ENCODE data around the gene LTN1. TPM values are rescaled to one million over a fixed set of nuclear protein-coding genes. Genes with fewer than 3 reads are reported as not detected.
"Not testable (repeated sequence)": the region's sequence is repeated elsewhere in the genome, so short reads cannot be mapped to it uniquely, and the experiment has no call there.

Gene LTN1
- total RNA-seq, 2 experiments from 2014 or later, result 25.5 to 26.2 TPM

DNA sequence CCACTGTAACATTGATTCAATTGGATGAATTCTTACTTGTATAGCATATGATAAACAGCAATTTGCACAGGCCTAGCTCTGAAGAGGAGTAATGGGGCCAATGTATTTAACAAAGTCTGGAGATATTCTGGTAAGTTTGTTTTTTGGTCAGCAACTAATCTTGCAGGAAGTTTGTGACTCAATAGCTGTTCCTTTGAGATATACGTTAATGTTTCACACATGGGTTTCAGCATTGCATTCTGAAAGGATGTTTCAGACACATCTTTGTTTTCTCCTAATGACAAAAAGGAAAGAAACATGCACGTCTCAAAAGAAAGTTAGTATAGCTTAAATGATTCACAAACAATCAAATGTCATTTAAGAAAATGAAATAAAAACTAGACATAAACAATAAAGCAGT is 49.0 kb downstream of the LTN1 start:
- ChIA-PET CTCF (no interaction called here), POLR2A (no interaction called here)

DNA sequence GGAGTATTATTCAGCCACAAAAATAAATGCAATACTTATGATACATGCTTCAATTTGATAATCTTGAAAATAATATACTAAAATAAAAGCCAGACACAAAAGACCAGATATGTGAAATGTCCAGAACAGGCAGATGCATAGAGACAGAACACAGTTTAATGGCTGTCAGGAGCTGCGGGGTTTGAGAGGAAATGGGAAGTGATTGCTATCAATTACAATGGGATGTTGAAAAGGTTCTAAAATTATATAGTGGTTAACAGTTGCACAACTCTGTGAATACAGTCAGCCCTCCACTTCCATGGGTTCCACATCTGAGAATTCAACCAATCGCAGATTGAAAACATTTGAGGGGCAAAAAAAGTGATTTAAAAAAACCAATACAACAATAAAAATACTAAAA is 54.0 kb downstream of the LTN1 start:
- CTCF ChIA-PET, result no interaction called here
- POLR2A ChIA-PET, result no interaction called here

DNA sequence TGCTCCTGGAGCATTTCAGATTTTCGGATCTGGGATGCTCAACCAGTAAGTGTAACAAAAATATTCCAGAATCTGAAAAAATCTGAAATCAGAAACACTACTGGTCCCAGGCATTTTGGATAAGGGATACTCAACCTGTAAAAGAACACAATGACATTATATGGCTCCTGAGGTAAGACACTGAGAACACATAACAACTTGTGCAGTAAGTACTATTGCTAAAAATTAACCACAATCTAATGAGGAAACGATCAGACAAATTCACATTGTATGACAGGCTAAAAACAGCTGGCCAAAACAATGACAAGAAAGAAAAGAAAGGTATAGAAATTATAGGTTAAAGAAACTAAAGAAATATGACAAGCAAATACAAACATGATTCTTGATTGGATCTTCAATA is 54.9 kb downstream of the LTN1 start:
- ChIA-PET CTCF (no interaction called here), POLR2A (no interaction called here)

DNA sequence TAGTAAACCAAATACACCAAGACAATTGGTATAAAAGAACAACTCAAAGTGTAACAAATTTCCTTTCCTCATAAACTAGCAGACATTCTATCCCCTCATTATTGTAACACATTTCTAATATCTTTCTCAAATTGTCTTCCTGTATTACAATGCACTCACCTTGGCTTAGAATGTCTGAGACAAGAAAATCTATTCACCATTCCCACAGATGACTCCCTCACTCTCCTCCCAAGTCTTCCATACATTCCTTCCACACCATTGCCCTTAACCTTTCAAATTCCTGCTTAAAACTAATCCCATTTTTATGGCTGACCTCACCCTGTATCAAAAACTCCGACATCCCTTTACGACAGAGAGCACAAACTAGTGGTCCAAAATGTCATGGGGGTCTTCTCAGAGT is 56.0 kb downstream of the LTN1 start:
- CTCF ChIA-PET, result no interaction called here
- POLR2A ChIA-PET, result no interaction called here

DNA sequence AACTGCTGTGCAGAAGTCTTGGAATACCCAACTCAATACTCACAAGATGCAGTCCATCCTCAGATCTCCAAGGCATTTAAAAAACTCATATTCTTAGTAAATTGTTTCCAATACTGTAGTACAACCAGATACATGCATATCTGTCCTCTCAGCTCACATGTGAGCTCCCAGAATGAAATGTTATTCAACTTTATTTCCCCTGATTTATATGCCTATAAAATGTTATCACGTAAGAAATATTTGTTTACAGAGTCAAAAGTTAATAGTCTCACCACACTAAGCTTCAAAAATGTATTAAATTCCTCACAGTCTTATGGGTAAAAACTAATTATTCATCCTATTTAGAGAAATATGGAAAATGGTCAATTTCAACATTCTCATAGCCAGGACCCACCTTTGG is 56.6 kb downstream of the LTN1 start:
- ChIA-PET CTCF (no interaction called here), POLR2A (no interaction called here)

DNA sequence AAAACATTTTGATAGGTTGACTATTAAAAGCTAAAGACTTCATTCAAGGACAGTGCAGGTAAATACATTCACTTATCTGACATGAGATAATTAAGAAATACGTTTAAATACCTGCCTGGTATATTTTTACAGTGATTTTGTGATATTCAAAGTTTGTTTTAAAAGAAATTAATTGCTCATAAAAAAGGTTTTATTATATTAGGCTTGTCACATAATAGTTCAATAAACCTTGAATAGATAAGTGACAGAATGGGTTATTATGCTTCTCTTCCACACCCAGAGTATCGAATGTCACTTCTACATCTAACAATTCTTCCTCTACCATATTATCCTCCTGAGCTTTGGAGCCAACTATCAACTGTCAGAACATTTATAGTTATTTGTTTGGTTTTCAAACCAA is 60.0 kb downstream of the LTN1 start:
- ChIA-PET CTCF (no interaction called here), POLR2A (interaction anchor here (0.9 to 1.3 kb wide), 2 partner anchors 10 to 107 kb away, joined by 3 read pairs; no protein-coding TSS in a partner anchor)

DNA sequence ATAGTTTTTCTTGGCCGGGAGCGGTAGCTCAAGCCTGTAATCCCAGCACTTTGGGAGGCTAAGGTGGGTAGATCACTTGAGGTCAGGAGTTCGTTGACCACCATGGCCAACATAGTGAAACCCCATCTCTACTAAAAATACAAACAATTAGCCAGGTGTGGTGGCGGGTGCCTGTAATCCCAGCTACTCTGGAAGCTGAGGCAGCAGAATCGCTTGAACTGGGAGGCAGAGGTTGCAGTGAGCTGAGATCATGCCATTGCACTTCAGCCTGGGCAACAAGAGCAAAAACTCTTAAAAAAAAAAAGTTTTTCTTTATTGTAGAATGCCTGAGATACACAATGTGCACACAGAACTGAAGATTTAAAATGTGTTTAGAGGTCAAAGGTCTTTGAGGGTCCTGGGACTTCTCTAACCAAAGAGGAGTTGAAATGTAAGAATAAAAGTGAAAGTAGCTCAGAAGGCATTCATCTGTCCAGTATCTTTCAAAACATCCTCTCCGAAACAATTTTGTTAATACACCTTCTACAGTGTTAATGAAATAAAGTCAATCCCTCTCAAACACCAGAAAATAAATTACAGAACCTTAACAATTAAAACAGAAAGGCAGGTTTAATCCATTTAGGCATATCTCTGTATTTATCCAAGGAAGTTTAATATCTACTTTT is 60.8 kb downstream of the LTN1 start:
- CTCF ChIA-PET, result not testable (repeated sequence)
- POLR2A ChIA-PET, result interaction anchor here (1.3 kb wide), 1 partner anchor 9 kb away, joined by 3 read pairs; no protein-coding TSS in a partner anchor

DNA sequence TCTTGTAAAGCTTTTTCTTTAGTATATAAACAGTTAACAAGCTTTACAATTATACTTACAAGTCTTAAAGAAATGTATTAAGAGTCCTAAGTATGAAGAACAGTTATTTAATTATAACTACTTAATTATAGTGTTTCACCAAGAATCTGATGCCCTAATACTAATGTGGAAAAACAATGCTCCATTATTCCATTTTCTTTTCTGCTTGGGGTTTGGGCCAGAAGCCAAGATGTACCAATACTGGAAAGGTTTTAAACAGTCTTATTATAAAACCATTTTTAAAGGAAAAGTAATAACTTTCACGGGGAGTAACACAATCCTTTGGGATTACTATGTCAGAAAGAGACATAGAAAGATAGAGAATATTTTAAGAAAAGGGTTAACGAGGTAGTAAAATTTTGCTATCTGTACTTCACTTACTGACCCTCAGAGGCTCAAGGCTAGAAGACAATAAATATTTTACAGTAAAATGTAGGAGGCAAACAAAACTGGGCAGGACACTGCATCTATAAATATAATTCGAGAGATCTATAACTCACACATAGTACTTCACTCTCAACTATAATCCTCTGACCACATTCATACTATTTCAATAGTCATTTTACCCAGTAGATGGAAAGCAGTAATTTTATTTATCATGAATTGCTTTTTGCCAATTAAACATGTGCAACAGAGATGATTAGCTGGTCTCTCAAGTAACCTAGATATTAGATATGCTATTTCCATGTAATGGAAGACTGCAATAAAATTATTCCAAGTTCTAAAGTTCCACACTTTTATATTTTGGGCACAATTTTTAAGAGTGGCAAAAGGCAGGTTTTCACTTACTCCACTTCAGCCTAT is 63.9 kb downstream of the LTN1 start:
- CTCF ChIA-PET, result interaction anchor here (0.6 kb wide), 1 partner anchor 325 kb away, joined by 3 read pairs; no protein-coding TSS in a partner anchor
- POLR2A ChIA-PET, result no interaction called here

DNA sequence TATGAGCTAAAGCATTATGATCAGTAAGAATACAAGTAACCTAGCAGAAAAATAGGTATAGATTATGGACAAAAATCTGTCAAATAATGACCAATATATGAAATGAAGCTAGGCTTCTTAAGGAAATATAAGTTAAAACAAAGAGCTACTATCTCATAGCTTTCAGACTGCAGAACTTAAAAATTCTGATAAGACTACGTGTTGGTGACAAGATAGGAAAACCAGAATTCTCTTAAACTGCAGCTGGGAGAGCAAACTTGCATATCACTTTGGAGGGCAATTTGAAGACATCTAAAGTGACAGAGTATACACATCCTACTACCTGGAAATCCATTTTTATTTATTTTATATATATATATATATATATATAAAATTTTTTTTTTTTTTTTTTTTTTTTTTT is 65.5 kb downstream of the LTN1 start:
- ChIA-PET CTCF (no interaction called here), POLR2A (no interaction called here)

DNA sequence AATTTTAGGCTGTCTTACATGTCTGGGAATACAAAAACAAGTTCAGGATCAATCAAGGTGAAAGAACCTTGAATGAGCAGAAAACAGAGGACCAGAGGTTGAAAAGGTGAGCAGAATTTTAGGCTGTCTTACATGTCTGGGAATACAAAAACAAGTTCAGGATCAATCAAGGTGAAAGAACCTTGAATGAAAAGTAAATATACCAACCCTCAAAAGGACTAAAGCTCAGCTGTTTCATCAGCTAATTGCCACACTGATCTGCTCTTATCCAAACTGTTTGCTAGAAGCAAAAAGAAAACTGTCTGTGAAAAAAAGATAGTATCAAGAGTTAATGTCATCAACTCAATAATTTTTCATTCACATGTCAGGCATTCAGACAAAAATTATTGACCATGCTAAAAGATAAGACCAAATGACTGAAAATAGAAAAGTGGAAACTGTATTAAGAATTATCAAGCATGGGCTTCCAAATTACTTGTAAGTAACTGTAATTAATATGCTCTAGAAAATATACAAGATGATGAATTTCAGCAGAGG is 69.2 kb downstream of the LTN1 start:
- ChIA-PET CTCF (no interaction called here), POLR2A (no interaction called here)

DNA sequence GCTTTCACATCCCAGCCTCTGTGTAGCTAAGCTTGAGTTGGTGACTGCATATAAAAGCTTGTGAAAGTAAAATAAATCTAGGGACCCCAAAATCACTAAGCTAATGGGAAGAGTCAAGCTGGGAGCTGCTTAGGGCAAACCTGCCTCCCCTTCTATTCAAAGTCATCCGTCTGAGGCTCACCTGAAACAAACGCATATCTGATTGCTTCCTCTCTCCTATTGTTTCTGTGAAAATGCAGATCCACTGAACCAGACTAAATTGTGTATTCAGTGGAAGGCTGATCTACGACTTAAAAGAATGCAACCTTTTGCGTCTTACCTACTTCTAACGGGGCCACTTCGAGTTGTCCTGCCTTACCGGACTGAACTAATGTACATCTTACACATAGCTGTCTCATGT is 70.3 kb downstream of the LTN1 start:
- CTCF ChIA-PET, result no interaction called here
- POLR2A ChIA-PET, result interaction anchor here (1.2 kb wide), 1 partner anchor 10 kb away, joined by 3 read pairs; no protein-coding TSS in a partner anchor

DNA sequence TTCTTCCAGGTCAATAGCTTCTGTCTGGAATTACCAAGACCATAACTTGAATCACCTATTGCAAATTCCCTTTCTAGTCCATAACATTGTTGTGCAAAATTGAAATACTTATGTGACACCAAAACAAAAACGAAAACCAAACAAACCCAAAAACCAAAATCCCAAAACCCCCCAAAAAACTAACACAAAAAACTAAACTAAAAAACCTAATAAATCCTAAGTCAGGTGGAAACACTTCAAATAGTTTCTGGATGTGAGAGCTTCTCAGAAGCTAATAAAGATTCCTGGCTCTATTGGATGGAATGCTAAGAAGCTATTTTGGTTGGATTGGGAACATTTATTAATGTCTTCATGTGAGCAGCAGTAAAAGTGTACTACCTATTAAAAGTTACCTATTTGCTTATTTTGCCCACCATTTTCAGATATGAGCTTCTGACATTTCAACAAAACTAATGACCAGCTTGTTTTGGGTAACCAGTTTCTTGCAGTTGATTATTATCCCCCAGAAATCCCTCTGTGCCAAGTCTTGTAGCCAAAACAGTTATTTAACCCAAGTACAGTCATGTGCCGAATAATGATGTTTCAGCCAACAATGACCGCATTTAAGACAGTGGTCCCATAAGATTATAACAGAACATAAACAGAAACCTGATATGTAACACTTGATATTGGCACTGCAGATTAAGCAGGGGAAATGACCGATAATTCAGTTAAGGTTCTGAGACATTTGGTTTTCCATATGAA is 76.4 kb downstream of the LTN1 start:
- ChIA-PET POLR2A (no interaction called here), CTCF (no interaction called here)

DNA sequence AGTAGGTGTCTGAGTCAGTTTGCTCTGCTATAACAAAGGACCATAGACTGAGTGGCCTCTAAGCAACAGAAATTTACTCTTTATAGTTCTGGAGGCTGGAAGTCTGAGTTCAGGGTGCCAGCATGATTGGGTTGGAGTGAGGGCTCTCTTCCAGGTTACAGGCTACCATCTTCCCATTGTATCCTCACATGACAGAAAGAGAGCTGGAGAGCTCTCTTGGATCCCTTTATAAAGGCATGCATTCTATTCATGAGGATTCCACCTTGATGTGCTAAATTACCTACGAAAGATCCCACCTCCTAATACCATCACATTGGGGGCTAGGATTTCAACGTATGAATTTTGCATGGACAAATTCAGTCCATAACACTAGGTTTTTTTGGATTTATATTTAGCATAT is 79.6 kb downstream of the LTN1 start:
- POLR2A ChIA-PET, result no interaction called here
- CTCF ChIA-PET, result no interaction called here

DNA sequence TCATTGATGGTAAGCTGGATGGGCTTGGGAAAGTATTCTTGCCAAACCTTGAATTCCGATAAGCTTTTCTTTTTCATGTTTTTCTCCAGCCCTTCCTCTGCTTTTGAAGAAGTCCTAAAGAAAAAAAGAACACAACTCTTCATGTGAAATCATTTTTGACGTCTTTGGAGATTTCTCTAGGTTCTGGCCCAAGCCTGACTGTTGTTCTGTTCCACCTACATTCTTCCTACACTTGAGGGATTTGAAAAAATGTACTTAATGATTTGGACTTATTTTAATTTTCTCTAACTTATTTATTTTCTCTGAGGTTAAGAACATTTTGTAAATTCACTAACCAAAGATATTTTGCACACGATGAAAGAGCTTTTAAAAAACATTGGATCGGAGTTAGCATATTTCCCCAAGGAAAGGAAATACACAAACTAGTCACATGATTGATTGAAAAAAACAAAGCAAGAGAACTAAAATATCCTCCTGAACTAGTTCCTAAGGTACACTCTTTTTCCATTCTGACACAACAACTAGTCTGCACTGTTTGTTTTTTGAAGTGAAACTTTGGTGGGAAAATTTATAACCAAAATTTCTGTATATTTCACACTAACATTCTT is 82.3 kb downstream of the LTN1 start:
- CTCF ChIA-PET, result no interaction called here
- POLR2A ChIA-PET, result no interaction called here

DNA sequence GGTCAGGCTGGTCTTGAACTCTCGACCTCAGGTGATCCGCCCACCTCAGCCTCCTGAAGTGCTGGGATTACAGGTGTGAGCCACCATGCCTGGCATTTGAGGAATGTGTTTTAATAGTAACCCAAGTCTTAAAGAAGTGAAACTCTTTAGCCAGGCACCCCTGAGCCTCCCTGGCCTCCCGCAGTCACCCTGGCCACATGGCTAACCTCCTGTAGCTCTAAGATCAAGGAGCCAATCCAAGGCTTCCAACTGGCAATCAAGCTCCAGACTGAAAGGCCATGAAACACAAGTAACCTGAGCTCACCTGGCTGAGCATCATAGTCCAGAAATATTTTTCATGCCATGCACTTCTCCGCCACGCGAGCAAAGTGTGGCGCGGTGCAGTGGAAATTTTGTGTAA is 84.3 kb downstream of the LTN1 start:
- POLR2A ChIA-PET, result no interaction called here
- CTCF ChIA-PET, result no interaction called here

DNA sequence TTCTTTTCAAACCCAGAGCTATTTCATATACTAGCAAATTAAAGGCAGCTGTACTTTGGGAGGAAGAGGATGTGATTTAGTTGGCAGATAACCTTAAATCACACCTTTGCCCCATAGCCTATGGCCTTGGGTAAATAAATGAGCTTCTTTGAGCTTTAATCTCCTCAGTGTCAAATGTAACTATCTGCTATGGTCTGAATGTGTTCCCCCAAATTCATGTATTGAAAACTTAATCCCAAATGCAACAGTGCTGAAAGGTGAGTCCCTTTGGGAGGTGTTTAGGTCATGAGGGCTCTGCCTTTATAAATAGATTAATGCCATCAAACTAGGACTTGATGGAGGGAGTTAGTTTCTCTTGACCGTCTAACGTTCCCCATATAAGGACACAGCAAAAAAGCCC is 85.8 kb downstream of the LTN1 start:
- CTCF ChIA-PET, result no interaction called here
- POLR2A ChIA-PET, result no interaction called here

DNA sequence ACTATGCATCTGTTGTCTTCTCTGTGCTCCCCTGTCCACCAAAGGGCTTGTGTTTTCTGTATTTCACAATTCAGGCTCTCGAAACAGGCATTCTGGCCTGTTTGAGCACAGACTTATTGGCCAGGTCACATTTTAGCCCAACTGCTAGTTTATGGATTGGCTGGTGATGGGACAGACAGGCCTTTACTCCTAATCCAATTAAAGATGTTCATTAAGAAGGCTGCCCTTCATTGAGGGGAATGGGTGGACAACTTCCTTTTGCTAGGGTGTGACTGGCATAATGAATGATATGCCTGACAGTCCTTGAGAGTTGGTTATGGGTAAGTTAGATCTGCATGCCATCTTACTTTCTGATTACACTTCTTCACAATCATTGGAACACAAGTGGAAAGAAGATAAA is 86.4 kb downstream of the LTN1 start:
- ChIA-PET POLR2A (no interaction called here), CTCF (no interaction called here)

DNA sequence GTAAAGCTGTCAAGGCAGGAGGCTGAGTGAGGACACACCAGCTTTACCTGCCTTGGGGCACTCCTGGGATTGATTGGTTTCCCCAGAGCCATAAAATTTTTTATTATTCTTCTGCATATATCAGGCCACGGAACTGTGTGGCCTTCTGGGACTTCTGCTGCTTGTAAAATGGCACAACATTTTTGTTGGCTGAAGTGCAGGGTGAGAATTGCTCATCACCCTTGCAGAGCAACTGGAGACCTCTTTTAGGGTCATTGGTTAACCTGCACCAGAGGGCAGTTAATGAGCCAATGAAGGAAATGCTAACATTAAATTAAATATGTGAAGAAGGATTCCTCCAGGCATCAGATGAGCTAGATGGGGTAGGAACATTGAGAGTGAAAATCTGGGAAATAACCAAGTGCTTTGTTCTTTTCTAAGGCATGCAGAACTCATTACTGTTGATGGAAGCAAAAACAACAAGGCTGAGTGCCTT is 87.7 kb downstream of the LTN1 start:
- POLR2A ChIA-PET, result no interaction called here
- CTCF ChIA-PET, result no interaction called here

DNA sequence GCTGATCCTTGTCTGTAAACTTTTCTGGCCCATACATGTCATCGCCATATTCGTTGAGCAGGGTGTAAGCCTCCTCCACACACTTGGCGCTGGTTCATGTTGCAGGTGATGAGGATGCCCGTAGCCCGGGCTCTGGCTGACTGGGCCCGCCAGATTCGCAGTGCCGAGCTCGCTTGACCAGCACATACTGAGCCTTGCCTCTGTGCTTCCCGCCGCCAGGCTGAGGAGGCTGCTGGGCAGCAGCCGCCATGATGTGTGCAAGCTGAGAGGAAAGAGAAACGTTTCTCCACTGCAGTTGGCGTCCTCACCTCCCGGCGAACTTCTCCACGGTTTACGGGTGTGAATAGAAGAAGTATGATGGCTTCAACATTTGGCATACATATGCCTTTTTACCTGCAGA is 89.2 kb downstream of the LTN1 start:
- CTCF ChIA-PET, result no interaction called here
- POLR2A ChIA-PET, result no interaction called here

DNA sequence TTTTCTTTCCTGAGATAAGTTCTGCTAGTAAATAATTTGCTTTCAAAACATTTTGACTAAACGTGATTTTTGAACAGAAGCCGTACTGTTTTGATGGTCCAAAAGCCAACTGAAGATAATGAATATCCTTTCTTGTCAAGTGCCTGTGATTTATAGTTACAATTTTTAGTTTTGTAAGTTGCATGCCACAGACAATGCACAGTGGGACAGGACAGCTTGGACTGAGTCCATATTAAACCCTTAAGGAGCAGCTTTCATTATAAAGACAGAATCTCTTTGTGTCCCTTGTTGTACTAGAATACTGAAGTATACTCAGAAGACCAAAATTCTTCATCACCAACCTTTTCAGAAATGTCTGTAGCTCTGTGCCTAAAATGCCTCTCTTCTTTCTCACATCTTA is 92.2 kb downstream of the LTN1 start:
- CTCF ChIA-PET, result no interaction called here
- POLR2A ChIA-PET, result no interaction called here
